ENCODE measurements around the gene SND1. TPM values are rescaled to one million over a fixed set of nuclear protein-coding genes. Genes with fewer than 3 reads are reported as not detected.

Gene SND1
- total and polyA plus RNA-seq, 2 donors (not counting 1 experiment from before 2014, with no cell fraction given) = 44.4 to 165 TPM

GRCh38 chr7:127876393-127876792 is 224.4 kb downstream of the SND1 start:
- Histone ChIP-seq H3K4me1 (ENCODE audit: control insufficient read depth in 2 of 2, insufficient read depth in 2 of 2, low read length in 2 of 2) (peaks cover 0 to 5% of the 10 kb centered on the region in 2 donors), H3K4me2 (replicated peaks; ENCODE audit: low read depth, low read length, poor library complexity, severe bottlenecking) (no peak overlapping the region), H3K27me3 (replicated peaks in 1 of 4; ENCODE audit: control extremely low read depth in 1 of 4, control insufficient read depth in 3 of 4, insufficient read depth in 4 of 4, low read length in 3 of 4) (no peaks in the 10 kb centered on the region), H2AFZ (ENCODE audit: insufficient read depth, low read depth, low read length, poor library complexity, severe bottlenecking) (no peak overlapping the region), H3K9ac (ENCODE audit: low read length) (no peak overlapping the region), H3K27ac (ENCODE audit: low read length in 2 of 2) (no peak overlapping the region), H3K9me3 (ENCODE audit: control extremely low read depth in 1 of 3, control insufficient read depth in 2 of 3, insufficient read depth in 1 of 3, low read length in 2 of 3) (no peaks in the 10 kb centered on the region), H3K4me3 (ENCODE audit: control extremely low read depth in 1 of 5, extremely low read depth in 1 of 5, insufficient read depth in 1 of 5, low read depth in 2 of 5, low read length in 4 of 5) (no peak overlapping the region), H3K36me3 (replicated peaks in 1 of 2; ENCODE audit: control extremely low read depth in 1 of 2, control insufficient read depth in 1 of 2, extremely low read depth in 1 of 2, insufficient read depth in 2 of 2, low read length in 1 of 2) (no peaks in the 10 kb centered on the region), H3K79me2 (ENCODE audit: control insufficient read depth, insufficient read depth, low read length) (no peaks in the 10 kb centered on the region), H4K20me1 (ENCODE audit: control insufficient read depth, insufficient read depth, low read length, poor library complexity, severe bottlenecking) (peaks cover 7% of the 10 kb centered on the region)
- H3K4me3 Mint-ChIP-seq = no peak overlapping the region
- POLR2A ChIA-PET = no interaction called here
- H3K4me1 Mint-ChIP-seq = peaks cover 11% of the 10 kb centered on the region
- WGBS (ENCODE audit: insufficient coverage) = 100% methylated on average over 1 of the region's 1 CpG
- H3K27ac Mint-ChIP-seq = no peak overlapping the region
- CTCF ChIA-PET = no interaction called here
- H3K27me3 Mint-ChIP-seq = no peaks in the 10 kb centered on the region
- intact Hi-C loops (cut with micrococcal nuclease) = no loop called here
- TF ChIP-seq EZH2 (IDR thresholded peaks at IDR 0.05; ENCODE audit: borderline replicate concordance, insufficient read depth, low read depth, low read length, poor library complexity, severe bottlenecking) (no peak), CTCF (IDR thresholded peaks at IDR 0.05) (no peak)
- DNase-seq (no peak), ATAC-seq (ENCODE audit: low read depth) (no peak)
- H3K9me3 Mint-ChIP-seq (ENCODE audit: insufficient read depth) = no peaks in the 10 kb centered on the region

- ChIA-PET CTCF (no interaction called here), POLR2A (no interaction called here)
- H3K4me1 ChIP-seq (ENCODE audit: control insufficient read depth in 2 of 2, insufficient read depth in 2 of 2, low read length in 2 of 2) = no peaks in the 10 kb centered on the region
- no peak overlapping the region for H3K4me2 ChIP-seq (replicated peaks; ENCODE audit: low read depth, low read length, poor library complexity, severe bottlenecking)
- H4K20me1 ChIP-seq (ENCODE audit: control insufficient read depth, insufficient read depth, low read length, poor library complexity, severe bottlenecking) = peaks cover 7% of the 10 kb centered on the region
- no peak for DNase-seq
- H3K27me3 ChIP-seq (replicated peaks in 1 of 4; ENCODE audit: control extremely low read depth in 1 of 4, control insufficient read depth in 3 of 4, insufficient read depth in 4 of 4, low read length in 3 of 4) = no peaks in the 10 kb centered on the region
- Mint-ChIP-seq H3K9me3 (ENCODE audit: insufficient read depth) (no peaks in the 10 kb centered on the region), H3K27me3 (no peaks in the 10 kb centered on the region), H3K4me3 (no peak overlapping the region), H3K4me1 (peaks cover 1% of the 10 kb centered on the region), H3K27ac (no peak overlapping the region)
- H2AFZ ChIP-seq (ENCODE audit: insufficient read depth, low read depth, low read length, poor library complexity, severe bottlenecking) = no peak overlapping the region
- no peak overlapping the region for H3K27ac ChIP-seq (ENCODE audit: low read length in 2 of 2)
- H3K9ac ChIP-seq (ENCODE audit: low read length) = no peak overlapping the region
- no peaks in the 10 kb centered on the region for H3K79me2 ChIP-seq (ENCODE audit: control insufficient read depth, insufficient read depth, low read length)
- H3K4me3 ChIP-seq (ENCODE audit: control extremely low read depth in 1 of 5, extremely low read depth in 1 of 5, insufficient read depth in 1 of 5, low read depth in 2 of 5, low read length in 4 of 5) = no peak overlapping the region
- H3K9me3 ChIP-seq (ENCODE audit: control extremely low read depth in 1 of 3, control insufficient read depth in 2 of 3, insufficient read depth in 1 of 3, low read length in 2 of 3) = no peaks in the 10 kb centered on the region
- no CpG with 5 or more reads among the region's 3 CpGs for WGBS (ENCODE audit: insufficient coverage)
- intact Hi-C loops (cut with micrococcal nuclease) = no loop called here
- TF ChIP-seq CTCF (IDR thresholded peaks at IDR 0.05) = no peak
- no peaks in the 10 kb centered on the region for H3K36me3 ChIP-seq (replicated peaks in 1 of 2; ENCODE audit: control extremely low read depth in 1 of 2, control insufficient read depth in 1 of 2, extremely low read depth in 1 of 2, insufficient read depth in 2 of 2, low read length in 1 of 2)
- ATAC-seq (ENCODE audit: low read depth) = no peak
Observed at GRCh38 chr7:127877951-127878350, 226.0 kb downstream of the SND1 start.

Measured in B cell (primary cell).